GM13977 (cell line): Measurements from ENCODE around the gene BICDL1.

ENCODE experiments used
- DNase-seq: peaks from one replicate; pipeline ENCODE4 v3.0.0; 2012; ENCODE audit warnings: low spot score
- in situ Hi-C: fragments of 300-500 bp; cut with MboI; formaldehyde crosslinking; loops from one replicate; pipeline ENCODE4 v1.12.0; 2022; ENCODE audit warnings: low sequenced_read_pairs, low pct_unique_long_range_greater_than_20kb, mixed read lengths, inconsistent platforms; ENCODE audit not compliant: unreplicated experiment
- TF ChIP-seq, protein P1 (sequence below): IDR thresholded peaks from 2 replicates; pipeline ENCODE4 v1.5.1; 2012; ENCODE audit warnings: mild to moderate bottlenecking, control low read depth; ENCODE audit not compliant: insufficient read depth; ENCODE audit errors: extremely low read depth, missing control alignments

Gene BICDL1

GRCh38 chr12:120136093-120136770, 147.2 kb downstream of the BICDL1 start:
- TF ChIP-seq, protein P1, sequence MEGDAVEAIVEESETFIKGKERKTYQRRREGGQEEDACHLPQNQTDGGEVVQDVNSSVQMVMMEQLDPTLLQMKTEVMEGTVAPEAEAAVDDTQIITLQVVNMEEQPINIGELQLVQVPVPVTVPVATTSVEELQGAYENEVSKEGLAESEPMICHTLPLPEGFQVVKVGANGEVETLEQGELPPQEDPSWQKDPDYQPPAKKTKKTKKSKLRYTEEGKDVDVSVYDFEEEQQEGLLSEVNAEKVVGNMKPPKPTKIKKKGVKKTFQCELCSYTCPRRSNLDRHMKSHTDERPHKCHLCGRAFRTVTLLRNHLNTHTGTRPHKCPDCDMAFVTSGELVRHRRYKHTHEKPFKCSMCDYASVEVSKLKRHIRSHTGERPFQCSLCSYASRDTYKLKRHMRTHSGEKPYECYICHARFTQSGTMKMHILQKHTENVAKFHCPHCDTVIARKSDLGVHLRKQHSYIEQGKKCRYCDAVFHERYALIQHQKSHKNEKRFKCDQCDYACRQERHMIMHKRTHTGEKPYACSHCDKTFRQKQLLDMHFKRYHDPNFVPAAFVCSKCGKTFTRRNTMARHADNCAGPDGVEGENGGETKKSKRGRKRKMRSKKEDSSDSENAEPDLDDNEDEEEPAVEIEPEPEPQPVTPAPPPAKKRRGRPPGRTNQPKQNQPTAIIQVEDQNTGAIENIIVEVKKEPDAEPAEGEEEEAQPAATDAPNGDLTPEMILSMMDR, result no peak
- DNase-seq, result no peak
- in situ Hi-C loops, result no loop called here

- in situ Hi-C loops, result no loop called here
- TF ChIP-seq, protein P1, result no peak
- no peak for DNase-seq
Observed at GRCh38 chr12:120137833-120138232, 148.8 kb downstream of the BICDL1 start.

DNA sequence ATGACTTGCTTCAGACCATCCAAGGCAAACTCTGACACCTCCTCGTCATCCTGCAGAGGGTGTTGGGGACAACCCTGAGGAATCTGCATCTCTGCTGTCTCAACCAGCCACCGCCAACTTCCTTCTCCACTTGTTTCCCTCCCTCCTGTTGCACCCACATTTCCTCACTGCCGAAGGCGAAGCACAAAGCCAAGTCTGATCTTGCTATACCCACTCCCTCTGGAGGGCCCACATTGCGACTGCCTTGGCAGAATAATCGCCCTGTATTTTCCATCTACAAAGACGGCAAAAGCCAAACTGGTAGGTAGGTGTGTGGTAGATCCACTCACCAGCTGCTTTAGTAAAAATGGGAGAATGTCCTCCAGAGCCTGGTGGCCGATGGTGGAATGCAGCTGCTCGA, 149.3 kb downstream of the BICDL1 start:
- in situ Hi-C loops, result no loop called here
- DNase-seq, result no peak
- TF ChIP-seq, protein P1, result no peak

DNA sequence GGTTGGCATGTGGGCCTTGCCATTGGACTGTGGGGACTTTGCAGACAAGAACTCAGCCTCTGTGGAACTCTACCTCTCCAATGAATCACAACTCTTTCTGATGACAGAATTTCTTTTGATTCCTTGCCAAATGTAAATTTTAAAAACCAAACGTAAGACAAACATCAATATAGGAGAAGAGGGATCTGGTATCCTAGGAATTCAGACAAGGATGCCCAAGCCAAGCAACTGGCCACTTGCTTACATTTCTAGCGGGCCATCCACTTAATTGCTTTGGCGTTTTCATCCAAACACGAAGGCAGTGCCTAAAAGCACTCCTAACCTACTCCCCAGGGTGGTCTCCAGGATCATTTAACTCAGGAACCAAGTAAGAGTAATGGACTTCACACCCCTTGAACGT, 150.9 kb downstream of the BICDL1 start:
- in situ Hi-C loops, result no loop called here
- DNase-seq, result no peak
- TF ChIP-seq, protein P1, result no peak

DNA sequence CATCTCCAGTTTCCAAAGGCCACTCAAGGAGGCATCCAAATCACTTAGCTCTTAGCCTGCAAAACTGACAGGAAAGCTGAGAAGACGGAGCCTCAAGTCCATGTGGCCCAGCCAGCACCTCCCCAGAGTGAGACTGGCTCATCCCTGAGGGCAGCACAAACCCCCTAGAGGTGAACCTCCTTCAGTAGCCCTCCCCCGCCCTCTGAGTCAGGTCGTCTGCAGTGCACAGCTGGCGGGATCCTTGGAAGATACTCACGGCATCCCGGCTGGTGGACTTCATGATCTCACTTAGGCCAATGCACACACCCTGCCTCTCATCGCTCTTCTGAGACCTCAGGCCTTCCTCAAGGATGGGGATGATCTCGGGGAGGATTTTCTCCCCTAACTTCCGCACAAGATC, 151.6 kb downstream of the BICDL1 start:
- in situ Hi-C loops, result no loop called here
- no peak for DNase-seq
- TF ChIP-seq, protein P1, result no peak

DNA sequence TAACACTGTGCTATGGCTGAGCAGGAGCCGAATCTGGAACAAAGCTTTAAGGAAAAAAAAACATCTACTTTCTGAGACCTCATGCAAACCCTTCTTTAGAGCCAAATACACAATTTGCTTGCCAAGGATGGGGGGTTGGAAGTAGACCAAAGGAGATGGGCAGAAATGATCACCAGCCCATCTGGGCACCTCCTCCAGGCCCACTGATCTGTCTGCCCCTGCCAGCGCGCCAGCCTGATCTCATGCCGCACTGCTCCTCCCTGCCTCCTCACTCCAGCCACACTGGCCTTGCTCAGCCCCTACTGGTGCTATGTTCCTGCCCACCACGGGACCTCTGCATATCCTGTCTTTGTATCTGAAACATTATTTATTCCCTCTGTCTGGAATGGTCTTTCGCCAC, 152.3 kb downstream of the BICDL1 start:
- TF ChIP-seq, protein P1, result no peak
- in situ Hi-C loops, result no loop called here
- no peak for DNase-seq

DNA sequence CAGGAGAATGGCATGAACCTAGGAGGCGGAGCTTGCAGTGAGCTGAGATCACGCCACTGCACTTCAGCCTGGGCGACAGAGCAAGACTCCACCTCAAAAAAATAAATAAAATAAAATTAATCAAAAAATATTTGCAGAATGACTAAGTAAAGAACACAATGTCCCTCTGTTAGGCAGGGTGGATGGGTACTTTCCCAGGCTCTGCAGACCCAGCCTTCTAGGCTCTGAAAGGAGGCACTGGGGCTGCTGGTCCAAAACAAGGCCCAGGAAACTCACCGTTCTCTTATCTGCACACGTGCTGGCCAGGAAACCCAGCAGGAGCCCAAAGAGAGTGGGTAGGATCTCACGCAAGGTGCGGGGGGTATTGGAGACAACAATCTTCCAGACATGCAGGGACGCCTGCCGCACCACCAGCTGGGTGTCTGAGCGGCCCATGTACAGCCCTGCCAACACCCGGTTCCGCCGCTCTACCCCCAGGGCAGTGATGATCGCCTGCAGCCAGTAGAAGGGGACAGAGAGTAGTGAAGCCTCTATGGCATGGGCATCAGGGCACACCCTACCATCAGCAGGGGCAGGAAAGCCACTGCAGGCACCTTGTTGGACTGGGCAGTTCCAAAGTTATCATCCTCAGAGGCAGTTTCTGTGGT, 153.3 kb downstream of the BICDL1 start:
- DNase-seq, result no peak
- in situ Hi-C loops, result no loop called here
- TF ChIP-seq, protein P1, result no peak
